Vagina (tissue), 2 donors: ENCODE measurements around the gene AOX1.

ENCODE experiments used
- POLR2A ChIP-seq, 2 donors: fragments of 450-650 bp; IDR thresholded peaks; one replicate each; pipeline ENCODE4 v1.6.1; 2017; ENCODE audit warnings: antibody characterized with exemption in 2 of 2, mild to moderate bottlenecking in 2 of 2, moderate library complexity in 2 of 2
- POLR2AphosphoS5 ChIP-seq, 2 donors: sonication (generic); formaldehyde crosslinking; IDR thresholded peaks; one replicate each; pipeline ENCODE4 v1.9.0; 2017; ENCODE audit warnings: antibody characterized with exemption in 2 of 2, mild to moderate bottlenecking in 2 of 2, low read depth in 1 of 2; ENCODE audit not compliant: insufficient read depth in 1 of 2
- TF ChIP-seq, protein P1 (sequence below), 3 experiments: fragments of 450-650 bp in 2 of 3; fragments of 200-600 bp in 1 of 3; sonication (generic) in 1 of 3; IDR thresholded peaks; one replicate each; pipeline ENCODE4 v1.5.1; 2017 to 2019; ENCODE audit warnings: antibody characterized with exemption in 3 of 3, mild to moderate bottlenecking in 2 of 3, moderate library complexity in 2 of 3

DNA sequence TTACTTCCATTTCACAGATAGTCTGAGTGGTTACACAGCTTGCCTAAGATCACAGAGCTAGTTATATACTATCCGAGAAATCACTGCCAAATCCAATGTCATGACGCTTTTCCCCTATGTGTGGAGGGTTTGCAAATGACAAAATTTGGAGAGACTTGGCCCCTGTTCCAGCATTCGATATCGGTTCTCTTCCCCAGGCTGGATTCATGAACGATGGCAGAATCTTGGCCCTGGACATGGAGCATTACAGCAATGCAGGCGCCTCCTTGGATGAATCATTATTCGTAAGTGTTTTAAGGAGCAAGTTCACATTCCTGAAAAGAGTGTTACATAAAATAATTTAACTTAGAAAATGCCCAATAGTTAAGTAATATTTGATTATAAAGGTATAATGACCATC is 55.1 kb downstream of the AOX1 start:
- TF ChIP-seq, protein P1, sequence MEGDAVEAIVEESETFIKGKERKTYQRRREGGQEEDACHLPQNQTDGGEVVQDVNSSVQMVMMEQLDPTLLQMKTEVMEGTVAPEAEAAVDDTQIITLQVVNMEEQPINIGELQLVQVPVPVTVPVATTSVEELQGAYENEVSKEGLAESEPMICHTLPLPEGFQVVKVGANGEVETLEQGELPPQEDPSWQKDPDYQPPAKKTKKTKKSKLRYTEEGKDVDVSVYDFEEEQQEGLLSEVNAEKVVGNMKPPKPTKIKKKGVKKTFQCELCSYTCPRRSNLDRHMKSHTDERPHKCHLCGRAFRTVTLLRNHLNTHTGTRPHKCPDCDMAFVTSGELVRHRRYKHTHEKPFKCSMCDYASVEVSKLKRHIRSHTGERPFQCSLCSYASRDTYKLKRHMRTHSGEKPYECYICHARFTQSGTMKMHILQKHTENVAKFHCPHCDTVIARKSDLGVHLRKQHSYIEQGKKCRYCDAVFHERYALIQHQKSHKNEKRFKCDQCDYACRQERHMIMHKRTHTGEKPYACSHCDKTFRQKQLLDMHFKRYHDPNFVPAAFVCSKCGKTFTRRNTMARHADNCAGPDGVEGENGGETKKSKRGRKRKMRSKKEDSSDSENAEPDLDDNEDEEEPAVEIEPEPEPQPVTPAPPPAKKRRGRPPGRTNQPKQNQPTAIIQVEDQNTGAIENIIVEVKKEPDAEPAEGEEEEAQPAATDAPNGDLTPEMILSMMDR (IDR thresholded peaks at IDR 0.05) = no peak
- TF ChIP-seq POLR2A (IDR thresholded peaks at IDR 0.05) (no peak), POLR2AphosphoS5 (IDR thresholded peaks at IDR 0.05; ENCODE audit: insufficient read depth in 1 of 2, low read depth in 1 of 2) (no peak)
